NB4 (cell line): Measurements from ENCODE around the gene PLK2.

Experiments
- DNase-seq: peaks from one replicate; pipeline ENCODE4 v3.0.0; 2010; ENCODE audit warnings: low read depth
- H3K4me3 ChIP-seq: one replicate; pipeline ENCODE4 v1.5.1; 2011; ENCODE audit warnings: mild to moderate bottlenecking, low read depth, low read length, moderate library complexity
- MYC ChIP-seq: IDR thresholded peaks from 2 replicates; pipeline ENCODE4 v1.6.1; 2011; ENCODE audit warnings: low read depth, low read length
- POLR2A ChIP-seq: IDR thresholded peaks from 2 replicates; pipeline ENCODE4 v1.6.1; 2011; ENCODE audit warnings: mild to moderate bottlenecking; ENCODE audit not compliant: insufficient read length; ENCODE audit errors: extremely low read depth
- TF ChIP-seq, protein P1 (sequence below): IDR thresholded peaks from one replicate; pipeline ENCODE4 v1.5.1; 2012; ENCODE audit warnings: low read depth, low read length
- TF ChIP-seq, protein P2 (sequence below): IDR thresholded peaks from 2 replicates; pipeline ENCODE4 v1.6.1; 2011; ENCODE audit warnings: low read depth, low read length

The PLK2 gene

DNA sequence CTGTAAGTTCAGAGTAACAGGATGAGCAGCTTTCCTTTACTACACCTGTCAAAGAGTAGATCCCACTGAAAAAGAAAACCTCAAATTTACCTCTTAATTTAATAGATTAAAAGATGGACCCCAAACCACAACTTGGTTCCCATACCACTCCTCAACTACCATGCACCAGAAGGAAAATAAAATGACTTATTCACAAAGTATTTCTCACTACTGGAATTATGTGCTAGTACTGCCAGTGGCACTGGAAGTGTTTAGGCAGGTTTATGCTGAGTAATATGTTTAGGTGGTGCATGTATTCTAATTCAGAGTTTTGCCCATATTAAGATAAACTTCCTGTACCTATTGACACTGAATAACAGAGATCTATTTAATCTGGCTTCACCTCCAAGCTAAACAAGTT is 6.6 kb downstream of the PLK2 start:
- H3K4me3 ChIP-seq = no peak overlapping the region
- TF ChIP-seq, protein P1, sequence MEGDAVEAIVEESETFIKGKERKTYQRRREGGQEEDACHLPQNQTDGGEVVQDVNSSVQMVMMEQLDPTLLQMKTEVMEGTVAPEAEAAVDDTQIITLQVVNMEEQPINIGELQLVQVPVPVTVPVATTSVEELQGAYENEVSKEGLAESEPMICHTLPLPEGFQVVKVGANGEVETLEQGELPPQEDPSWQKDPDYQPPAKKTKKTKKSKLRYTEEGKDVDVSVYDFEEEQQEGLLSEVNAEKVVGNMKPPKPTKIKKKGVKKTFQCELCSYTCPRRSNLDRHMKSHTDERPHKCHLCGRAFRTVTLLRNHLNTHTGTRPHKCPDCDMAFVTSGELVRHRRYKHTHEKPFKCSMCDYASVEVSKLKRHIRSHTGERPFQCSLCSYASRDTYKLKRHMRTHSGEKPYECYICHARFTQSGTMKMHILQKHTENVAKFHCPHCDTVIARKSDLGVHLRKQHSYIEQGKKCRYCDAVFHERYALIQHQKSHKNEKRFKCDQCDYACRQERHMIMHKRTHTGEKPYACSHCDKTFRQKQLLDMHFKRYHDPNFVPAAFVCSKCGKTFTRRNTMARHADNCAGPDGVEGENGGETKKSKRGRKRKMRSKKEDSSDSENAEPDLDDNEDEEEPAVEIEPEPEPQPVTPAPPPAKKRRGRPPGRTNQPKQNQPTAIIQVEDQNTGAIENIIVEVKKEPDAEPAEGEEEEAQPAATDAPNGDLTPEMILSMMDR = no peak
- no peak for TF ChIP-seq POLR2A
- TF ChIP-seq, protein P2, sequence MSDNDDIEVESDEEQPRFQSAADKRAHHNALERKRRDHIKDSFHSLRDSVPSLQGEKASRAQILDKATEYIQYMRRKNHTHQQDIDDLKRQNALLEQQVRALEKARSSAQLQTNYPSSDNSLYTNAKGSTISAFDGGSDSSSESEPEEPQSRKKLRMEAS = no peak
- no peak for TF ChIP-seq MYC
- DNase-seq = no peak

DNA sequence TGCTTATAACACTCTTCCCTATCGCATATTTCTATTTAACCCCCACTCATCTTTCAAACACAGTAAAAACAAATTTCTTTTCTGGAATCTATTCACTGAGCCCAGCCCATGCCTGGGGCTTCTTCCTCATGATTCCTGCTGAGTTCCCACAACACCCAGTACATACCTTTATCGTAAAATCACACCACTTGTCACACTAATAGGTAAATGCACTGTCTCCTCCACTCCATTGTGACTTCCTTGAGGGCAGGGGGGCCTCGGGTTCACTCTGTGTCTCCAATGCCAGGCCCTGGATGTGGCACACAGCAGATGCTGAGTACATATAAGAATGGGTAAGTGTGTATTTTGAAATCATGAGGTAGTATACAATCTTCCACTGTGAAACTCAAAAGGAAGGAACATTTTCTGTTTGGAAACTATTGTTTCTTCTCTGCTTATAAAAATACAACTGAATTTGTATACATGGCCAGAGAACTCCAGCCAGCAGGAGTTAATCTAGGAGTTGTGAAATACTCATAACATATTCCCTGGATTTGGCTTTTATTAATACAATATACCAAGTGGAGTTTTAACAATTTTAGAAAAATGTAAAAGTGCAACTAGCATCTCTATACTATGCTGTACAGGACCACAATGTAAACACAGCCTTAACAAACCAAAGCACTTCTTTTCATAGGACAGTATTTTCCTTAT is 7.2 kb downstream of the PLK2 start:
- H3K4me3 ChIP-seq = no peak overlapping the region
- DNase-seq = no peak

DNA sequence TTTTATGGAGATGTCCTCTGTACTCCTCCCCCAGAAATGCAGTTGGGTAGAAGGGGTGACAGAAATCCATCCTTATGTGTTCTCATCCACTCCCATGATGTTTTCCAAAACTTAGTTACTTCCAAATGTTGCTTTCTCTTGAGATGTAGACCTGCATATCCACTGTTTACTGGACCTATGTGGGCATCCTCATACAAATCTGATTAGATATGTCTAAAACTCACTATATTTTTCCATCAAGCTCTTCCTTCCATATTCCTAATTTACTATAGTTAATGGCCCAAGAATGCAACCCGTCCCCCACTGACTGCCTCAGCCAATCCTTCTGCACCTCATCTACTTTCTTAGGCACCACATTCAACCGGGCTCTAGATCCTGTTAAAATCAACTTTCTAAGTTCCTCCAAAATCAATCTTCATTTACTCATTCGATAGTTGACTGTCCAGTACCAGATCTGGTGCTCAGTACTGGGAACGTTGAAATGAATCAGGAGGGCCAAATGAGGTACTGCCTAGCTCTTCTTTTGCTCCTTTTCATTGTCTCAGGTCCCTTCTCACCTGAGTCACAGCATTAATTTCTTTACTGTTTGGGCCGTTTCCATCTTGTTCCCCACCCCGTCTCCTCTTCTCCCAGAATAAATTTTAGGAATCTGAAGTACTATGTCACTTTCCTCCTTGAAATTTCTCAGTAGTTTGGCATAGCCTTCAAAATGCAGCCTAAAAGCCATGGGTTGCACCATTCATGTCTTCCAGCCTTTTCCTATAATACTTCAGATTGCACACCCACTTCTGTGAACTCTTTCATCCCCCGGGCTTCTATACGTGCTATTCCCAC is 7.9 kb downstream of the PLK2 start:
- TF ChIP-seq, protein P2 = no peak
- no peak for TF ChIP-seq MYC
- TF ChIP-seq, protein P1 = no peak
- DNase-seq = no peak

More for the DNA sequence above, 7.2 kb downstream of the PLK2 start:
- TF ChIP-seq, protein P1 = no peak
- TF ChIP-seq MYC (no peak), POLR2A (no peak)
- TF ChIP-seq, protein P2 = no peak

DNA sequence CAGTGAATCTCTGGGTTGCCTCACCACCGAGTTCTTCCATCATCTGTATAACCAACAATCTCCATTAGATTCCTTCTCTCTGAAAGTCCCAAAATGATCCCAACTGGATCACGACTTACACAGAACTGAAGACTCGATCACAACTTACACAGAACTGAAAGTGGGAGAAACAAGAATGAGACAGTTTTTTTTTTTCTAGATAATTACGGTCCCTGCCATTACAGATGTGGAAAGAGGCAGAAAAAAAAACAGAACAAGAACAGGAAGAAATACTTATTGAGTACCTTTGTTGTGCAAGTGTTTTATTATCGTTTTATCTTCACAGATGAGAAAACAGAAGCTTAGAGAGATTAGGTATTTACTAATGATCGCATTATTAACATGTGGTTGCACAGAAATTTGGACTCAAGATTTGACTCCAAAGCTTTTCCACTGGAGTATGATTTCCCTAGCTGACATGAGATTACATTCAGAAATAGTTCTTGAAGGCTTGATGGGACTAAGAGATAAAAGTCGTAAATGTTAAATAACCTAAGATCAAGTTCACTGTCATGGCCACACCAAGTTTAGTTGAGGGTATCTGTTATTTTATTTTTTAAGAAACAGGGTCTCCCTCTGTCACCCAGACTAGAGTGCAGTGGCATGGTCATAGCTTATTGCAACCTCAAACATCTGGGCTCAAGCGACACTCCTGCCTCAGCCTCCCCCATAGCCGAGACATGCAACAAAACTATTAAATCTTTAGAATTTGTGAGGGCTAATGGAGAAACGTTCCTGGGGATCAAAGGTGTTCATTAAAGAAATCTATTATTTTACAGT is 8.9 kb downstream of the PLK2 start:
- no peak for TF ChIP-seq POLR2A
- no peak overlapping the region for H3K4me3 ChIP-seq
- DNase-seq = no peak

More for the DNA sequence above, 7.9 kb downstream of the PLK2 start:
- no peak overlapping the region for H3K4me3 ChIP-seq

DNA sequence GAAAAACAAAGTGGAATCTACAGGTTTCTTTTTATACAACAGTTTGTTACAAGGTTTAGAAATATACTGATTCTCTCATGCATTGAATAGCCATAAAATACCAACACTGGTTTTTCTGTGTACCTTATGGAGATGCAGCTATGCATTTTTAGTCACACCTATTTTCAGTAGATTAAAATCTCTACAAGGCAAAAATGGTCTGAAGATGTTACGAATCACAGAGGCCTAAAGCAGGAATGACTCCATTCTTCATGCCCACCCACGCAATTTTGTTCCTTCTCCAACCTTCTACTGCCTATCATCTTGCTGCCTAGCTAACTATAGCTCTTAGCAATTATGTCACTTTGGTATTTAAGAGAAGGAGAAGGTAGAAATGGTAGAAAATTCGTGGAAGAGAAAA is 9.9 kb downstream of the PLK2 start:
- DNase-seq = no peak
- TF ChIP-seq, protein P2 = no peak
- TF ChIP-seq MYC = no peak
- TF ChIP-seq, protein P1 = no peak
- no peak for TF ChIP-seq POLR2A
- H3K4me3 ChIP-seq = no peak overlapping the region

DNA sequence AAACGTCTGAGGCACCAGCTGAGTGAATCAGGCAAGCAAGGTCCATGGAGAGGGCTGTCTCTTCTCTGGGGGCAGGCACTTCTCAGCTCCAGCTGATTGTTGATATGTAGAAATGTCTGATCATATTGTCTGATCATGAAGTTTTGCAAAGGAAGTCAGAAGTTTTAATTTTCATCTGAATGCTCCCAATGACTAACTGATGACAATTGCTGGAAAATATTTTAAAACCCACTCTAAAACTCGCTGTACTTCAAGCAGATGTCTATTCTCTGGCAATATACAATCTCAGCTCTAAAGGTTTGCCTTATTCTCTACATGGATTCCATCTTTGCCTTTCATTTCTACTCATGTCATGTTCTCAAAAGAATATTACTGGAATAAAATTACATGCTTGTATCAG is 12.7 kb downstream of the PLK2 start:
- no peak overlapping the region for H3K4me3 ChIP-seq
- DNase-seq = no peak
- TF ChIP-seq MYC = no peak
- TF ChIP-seq POLR2A = no peak
- TF ChIP-seq, protein P2 = no peak
- TF ChIP-seq, protein P1 = no peak
